Bone marrow (tissue), 2 donors: Measurements from ENCODE around the gene STIMATE.

Experiments used
- DNase-seq, 2 donors: peaks; one replicate each; lab custom pipeline; 2025; lab: John Stamatoyannopoulos, UW

Gene STIMATE

GRCh38 chr3:52866427-52866826 is 30.9 kb downstream of the STIMATE start:
- no peak for DNase-seq

- no peak for DNase-seq
Observed at GRCh38 chr3:52865994-52866393, 31.4 kb downstream of the STIMATE start.

DNA sequence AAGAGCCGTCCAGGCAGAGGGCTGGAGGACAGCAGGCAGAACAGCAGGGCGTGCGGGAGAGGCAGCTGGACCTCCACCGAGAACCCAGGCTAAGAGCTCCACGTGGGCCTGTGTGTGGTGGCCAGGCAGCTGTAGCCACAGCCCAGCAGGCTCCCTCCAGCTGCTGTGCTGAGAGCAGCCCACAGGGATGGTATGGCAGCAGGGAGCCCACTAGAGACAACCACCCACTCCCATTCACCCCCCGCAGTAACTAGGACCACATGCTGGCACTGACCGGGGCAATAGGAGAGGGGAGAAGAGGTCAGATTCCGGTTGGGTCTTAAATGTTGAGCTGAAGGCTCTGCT is 37.0 kb downstream of the STIMATE start:
- DNase-seq: no peak

DNA sequence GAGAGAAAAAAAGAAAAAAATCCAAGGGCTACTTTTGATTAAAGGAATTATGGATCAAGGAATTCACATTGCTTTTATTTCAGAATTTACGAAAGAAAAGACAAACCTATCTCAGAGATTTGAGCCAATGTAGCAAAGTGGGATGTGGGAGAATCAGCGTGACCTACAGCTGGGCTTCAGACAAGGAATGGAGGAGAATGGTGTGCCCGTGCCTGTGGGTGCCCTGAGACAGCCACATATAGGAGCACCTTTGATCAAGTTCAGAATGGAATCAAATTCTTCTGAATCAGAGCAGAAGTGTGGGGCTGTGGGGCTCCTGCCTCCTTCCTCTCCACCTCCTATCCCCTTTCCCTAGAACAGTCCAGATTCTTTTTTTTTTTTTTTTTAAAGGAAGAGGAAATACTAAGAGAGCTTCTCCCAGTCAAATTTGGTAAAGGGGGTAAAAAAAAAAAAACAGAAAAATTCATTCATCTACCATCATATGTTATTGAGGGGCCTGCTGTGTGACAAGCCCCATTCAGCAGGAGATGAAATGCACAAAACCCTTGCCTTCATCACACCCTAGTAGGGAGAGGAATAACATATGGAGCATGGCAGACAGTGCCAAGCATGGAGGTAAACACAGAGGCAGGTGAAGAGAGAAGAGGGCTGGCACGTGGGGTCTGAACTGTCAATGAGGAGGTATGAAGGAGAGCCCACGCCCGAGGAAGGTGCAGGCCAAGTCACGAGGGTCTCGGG is 37.5 kb downstream of the STIMATE start:
- DNase-seq: no peak

DNA sequence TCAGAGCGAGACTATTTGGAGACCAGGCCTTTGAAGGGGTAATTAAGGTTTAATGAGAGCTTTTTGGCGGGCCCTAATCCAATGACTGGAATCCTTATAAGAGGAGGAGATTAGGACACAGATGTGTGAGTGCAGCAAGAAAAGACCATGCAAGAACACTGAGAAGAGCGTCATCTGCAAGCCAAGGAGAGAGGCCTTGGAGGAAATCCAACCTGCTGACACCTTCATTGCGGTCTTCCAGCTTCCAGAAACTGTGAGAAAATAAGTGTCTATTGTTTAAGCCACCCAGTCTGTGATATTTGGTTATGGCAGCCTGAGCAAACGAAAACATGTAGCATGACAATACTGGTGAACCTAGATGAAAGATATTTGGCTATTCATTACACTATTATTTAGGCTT is 39.5 kb downstream of the STIMATE start:
- no peak for DNase-seq

DNA sequence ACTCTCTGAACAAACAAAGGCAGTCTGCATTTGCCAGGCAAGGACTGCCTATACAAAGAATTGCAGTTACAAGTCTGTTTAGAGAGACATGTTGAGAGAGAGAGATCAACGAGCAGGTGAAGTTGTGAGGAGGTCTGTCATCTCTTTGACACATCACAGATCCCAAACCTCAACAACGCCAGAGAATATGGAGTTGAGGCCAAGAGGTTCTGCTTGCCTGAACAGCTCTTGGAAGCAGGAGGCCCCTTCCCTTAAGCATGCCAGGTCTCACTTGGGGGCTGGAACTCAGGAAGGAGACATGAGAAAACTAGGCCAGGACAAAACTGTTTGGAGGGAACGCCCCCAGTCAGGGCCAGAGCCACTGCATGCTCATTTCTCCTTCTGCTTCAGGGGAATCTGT is 40.2 kb downstream of the STIMATE start:
- no peak for DNase-seq

DNA sequence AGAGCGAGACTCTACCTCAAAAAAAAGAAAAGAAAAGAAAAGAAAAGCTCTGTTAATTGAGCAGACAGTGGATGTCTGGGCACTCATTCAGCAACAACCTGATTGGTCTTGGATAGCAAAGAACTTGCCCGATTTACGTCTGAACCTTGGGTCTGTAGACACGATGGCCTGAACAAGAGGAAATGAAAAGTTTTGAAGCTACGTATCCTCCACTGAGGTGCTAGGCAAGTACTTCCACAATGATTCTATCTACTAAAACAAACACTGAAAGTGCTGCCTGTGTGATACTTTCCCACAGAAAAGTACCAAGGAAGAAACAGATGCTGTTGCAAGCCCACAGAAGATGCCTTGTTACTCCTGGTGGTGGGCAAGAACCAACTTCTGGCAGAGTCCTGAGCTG is 40.7 kb downstream of the STIMATE start:
- DNase-seq: no peak

- no peak for DNase-seq
Observed at GRCh38 chr3:52854013-52854412, 43.3 kb downstream of the STIMATE start.

DNA sequence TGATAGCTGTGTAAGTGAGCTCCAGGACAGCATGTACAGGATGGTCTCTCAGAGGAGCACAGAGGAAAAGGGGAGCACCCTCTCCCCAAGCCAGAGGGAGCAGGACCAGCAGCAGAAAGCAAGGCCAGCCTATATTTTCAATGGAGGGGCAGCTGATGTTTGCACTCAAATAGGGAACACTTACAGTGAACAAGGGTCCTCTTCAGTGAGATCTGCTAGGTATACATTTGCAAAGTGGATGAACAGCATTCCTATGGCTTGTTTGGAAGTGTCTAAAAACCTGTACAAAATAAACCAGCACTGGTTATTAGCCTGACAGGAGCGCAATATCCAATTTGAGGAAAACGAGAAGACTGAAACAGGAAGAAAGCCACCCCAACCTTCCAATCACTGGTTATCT is 44.9 kb downstream of the STIMATE start:
- DNase-seq: no peak

GRCh38 chr3:52851348-52851747 is 46.0 kb downstream of the STIMATE start:
- peak in 1 of 2 donors; percentile 37 for DNase-seq

GRCh38 chr3:52849656-52850055 is 47.7 kb downstream of the STIMATE start:
- no peak for DNase-seq

GRCh38 chr3:52848617-52849016 is 48.7 kb downstream of the STIMATE start:
- no peak for DNase-seq

DNA sequence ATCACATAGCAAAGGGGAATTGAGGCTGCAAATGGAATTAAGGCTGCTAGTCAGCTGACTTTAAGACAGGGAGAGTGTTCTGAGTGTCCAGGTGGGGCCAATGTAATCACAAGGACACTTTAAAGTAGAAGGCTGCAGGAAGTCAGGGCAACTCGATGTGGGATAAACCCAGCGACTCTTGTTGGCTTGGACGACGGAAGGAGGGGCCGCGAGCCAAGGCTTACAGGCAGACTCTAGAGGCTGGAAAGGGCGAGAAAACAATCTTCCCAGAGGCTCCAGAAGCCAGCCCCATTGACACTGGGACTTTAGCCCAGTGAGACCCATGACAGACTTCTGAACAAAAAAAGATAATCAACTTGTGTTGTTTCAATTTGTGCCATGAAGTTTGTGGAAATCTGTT is 49.6 kb downstream of the STIMATE start:
- no peak for DNase-seq

DNA sequence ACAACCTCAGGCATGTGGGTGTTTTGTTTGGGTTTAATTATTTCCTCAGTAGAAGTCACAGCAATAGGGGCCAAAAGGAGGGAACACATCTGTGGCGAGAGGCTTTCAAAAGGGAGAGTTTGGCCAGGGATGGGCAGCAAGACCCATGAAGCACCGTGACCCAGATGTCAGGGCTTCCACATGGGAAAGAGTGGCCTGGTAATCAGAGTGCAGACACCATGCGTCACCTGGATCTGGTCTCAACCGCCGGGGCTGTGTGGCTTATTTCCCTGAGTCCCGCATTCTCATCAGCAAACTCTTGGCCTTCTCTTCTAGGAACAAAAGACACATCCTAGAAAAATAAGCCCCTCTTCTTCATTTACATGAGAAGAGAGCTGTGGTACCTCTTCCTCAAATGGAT is 50.1 kb downstream of the STIMATE start:
- no peak for DNase-seq

GRCh38 chr3:52846432-52846965 is 50.8 kb downstream of the STIMATE start:
- no peak for DNase-seq

DNA sequence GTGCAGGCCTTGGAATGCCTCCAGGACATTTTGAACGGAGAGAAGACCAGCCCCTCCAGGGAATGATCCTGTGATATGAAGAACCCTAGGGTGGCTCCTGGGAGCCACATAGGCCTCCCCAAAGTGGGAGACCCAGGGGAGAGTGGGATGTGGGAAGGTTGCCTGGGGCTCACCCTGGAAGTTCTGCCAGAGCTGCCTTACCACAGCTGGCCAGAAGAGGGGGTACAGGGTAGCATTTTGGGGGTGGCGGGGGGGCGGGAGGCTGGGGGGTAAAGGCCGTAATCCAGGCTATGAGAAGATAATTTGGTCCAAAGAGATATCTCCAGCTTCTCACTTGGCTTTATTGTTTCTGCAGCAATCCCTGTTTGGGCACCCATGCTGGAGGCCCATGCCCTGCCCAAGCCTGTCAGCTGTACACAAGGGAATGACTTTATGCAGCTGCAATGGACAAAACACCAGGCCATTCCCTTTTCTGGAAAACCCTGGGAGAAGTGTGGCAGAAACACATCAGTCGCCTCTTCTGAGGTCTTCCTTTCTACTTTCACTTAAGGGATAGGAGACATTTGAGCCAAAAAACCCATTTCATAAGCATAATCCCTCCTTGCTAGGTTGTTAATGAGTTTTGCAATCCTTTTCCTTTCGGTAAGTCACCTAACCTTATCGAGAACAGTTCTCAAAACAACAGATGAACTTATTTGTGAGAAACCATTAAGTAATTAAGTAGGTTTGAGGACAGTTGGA is 51.5 kb downstream of the STIMATE start:
- no peak for DNase-seq

GRCh38 chr3:52845157-52845556 is 52.2 kb downstream of the STIMATE start:
- DNase-seq: no peak

DNA sequence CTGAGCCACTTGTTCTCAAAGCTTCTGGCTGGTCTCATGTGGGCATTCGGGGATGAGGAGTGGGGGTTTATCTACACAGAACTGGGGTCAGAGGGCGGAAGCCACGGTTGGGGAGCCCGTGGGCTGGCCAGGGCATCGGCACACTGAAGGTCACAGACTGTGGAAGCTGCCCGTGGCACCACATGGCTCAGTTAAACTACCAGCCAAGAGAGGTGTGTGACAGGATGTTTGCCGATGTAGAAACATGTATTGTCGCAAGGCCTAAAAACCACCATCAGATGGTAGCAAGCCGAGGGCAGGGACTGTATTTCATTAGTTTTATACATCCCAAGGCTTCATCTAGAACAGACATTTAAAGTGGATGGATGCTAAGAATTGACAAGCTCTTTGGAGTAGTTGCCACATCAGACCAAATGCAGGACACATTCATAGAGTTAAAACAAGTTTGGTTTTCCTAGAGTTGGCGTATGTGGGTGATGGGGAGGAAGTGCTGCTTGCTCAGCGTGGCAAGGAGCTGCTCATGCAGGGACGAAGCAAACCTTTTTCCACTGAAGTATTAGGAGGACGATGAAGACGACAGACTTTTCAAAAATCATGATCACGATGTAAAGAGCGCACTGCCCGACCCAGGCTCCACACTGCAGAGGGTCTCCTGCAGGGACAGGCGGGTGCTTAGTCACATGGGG is 52.9 kb downstream of the STIMATE start:
- DNase-seq: no peak

GRCh38 chr3:52843881-52844280 is 53.5 kb downstream of the STIMATE start:
- DNase-seq: no peak

- no peak for DNase-seq
Observed at GRCh38 chr3:52843108-52843865, 54.1 kb downstream of the STIMATE start.

GRCh38 chr3:52842424-52842823 is 54.9 kb downstream of the STIMATE start:
- DNase-seq: no peak

- no peak for DNase-seq
Observed at GRCh38 chr3:52841981-52842340, 55.4 kb downstream of the STIMATE start.
